Measurements from ENCODE around the gene EYA2. TPM values are rescaled to one million over a fixed set of nuclear protein-coding genes. Genes with fewer than 3 reads are reported as not detected.

EYA2 gene
- total and polyA plus RNA-seq, 2 of the 4 experiments (the other 2 are of a cell fraction) = 2.3 to 5.4 TPM

DNA sequence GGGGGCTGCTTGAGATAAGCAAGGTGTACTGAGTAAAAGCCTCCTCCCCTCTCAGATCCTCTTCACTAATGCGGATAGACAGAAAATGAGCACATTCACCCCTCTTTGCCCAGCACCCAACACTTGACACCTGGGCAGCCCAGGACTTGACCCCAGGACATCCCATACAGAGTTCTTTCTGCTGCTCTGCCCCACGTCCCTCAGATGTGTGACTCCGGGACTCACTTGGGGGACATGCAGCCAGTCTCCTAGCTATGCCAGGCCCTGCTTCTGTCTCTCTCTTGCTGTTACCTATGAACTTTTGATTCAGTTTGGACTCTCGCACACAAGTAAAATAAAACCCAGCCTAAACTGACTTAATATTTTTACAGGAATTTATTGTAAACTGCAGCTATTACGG is 159.9 kb downstream of the EYA2 start:
- dilution Hi-C loops (cut with HindIII; ENCODE audit: low sequenced_read_pairs, unreplicated experiment) = no loop called here
- intact Hi-C loops (cut with micrococcal nuclease) = no loop called here
- no peak overlapping the region for H4K8ac ChIP-seq (ENCODE audit: low read depth in 2 of 2, low read length in 2 of 2)

More for the DNA sequence above, 159.9 kb downstream of the EYA2 start:
- Histone ChIP-seq H3K27ac (ENCODE audit: insufficient read depth, low read length) (no peak overlapping the region), H3K4me1 (ENCODE audit: control insufficient read depth, insufficient read depth, low read length) (peaks cover 2% of the 10 kb centered on the region; the same call in 1 of the 2 replicates), H4K5ac (ENCODE audit: low read depth, low read length) (no peak overlapping the region), H3K9me3 (ENCODE audit: control insufficient read depth, insufficient read depth, low read length) (no peaks in the 10 kb centered on the region), H3K4me3 (ENCODE audit: insufficient read depth, low read depth, low read length) (no peak overlapping the region), H3K4me2 (ENCODE audit: low read depth, low read length) (no peak overlapping the region), H3K18ac (ENCODE audit: low read depth, low read length) (no peak overlapping the region), H4K20me1 (ENCODE audit: insufficient read depth, low read length) (no peaks in the 10 kb centered on the region), H3K23ac (ENCODE audit: low read depth, low read length) (no peak overlapping the region), H2AK9ac (replicated peaks; ENCODE audit: low read depth, low read length, poor library complexity) (no peak overlapping the region), H3K27me3 (ENCODE audit: control insufficient read depth, insufficient read depth, low read length) (no peaks in the 10 kb centered on the region), H3K79me1 (ENCODE audit: low read depth in 1 of 2, low read length in 2 of 2) (no peaks in the 10 kb centered on the region), H2BK120ac (ENCODE audit: low read depth, low read length) (no peak overlapping the region), H2AK5ac (ENCODE audit: low read depth, low read length) (no peak overlapping the region), H2BK15ac (ENCODE audit: low read depth, low read length) (no peak overlapping the region), H3K14ac (replicated peaks; ENCODE audit: low read depth, low read length) (no peak overlapping the region), H3K36me3 (ENCODE audit: control insufficient read depth, insufficient read depth, low read length) (no peaks in the 10 kb centered on the region), H3K4ac (ENCODE audit: low read depth, low read length) (no peak overlapping the region), H3K56ac (ENCODE audit: extremely low read depth, insufficient read depth, low read length) (no peak overlapping the region), H2AFZ (replicated peaks; ENCODE audit: low read length, poor library complexity) (no peak overlapping the region), H4K91ac (ENCODE audit: insufficient read depth, low read depth, low read length) (no peak overlapping the region), H2BK5ac (ENCODE audit: low read depth, low read length, poor library complexity, severe bottlenecking) (no peak overlapping the region), H3K9me1 (ENCODE audit: insufficient read depth, low read length) (no peaks in the 10 kb centered on the region), H2BK20ac (ENCODE audit: low read depth, low read length) (no peak overlapping the region), H3K9ac (ENCODE audit: low read depth, low read length) (no peak overlapping the region)
- ChIA-PET POLR2A (ENCODE audit: unreplicated experiment) (no interaction called here), CTCF (no interaction called here)
- DNase-seq (no peak), ATAC-seq (ENCODE audit: low read depth) (no peak)
- WGBS, 2 experiments (ENCODE audit: extremely low coverage in 2 of 2, insufficient read length in 1 of 2) = 91% methylated on average over 4 of the region's 5 CpGs; no CpG with 5 or more reads in 1 of the 2 experiments
- no peak for TF ChIP-seq ELK1 (IDR thresholded peaks at IDR 0.05; ENCODE audit: borderline replicate concordance, low read depth, low read length)
- TF ChIP-seq, protein P1, sequence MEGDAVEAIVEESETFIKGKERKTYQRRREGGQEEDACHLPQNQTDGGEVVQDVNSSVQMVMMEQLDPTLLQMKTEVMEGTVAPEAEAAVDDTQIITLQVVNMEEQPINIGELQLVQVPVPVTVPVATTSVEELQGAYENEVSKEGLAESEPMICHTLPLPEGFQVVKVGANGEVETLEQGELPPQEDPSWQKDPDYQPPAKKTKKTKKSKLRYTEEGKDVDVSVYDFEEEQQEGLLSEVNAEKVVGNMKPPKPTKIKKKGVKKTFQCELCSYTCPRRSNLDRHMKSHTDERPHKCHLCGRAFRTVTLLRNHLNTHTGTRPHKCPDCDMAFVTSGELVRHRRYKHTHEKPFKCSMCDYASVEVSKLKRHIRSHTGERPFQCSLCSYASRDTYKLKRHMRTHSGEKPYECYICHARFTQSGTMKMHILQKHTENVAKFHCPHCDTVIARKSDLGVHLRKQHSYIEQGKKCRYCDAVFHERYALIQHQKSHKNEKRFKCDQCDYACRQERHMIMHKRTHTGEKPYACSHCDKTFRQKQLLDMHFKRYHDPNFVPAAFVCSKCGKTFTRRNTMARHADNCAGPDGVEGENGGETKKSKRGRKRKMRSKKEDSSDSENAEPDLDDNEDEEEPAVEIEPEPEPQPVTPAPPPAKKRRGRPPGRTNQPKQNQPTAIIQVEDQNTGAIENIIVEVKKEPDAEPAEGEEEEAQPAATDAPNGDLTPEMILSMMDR (conservative IDR thresholded peaks at IDR 0.05; ENCODE audit: low read depth, low read length) = no peak
- TF ChIP-seq MXI1 (IDR thresholded peaks at IDR 0.05; ENCODE audit: borderline replicate concordance, low read depth, low read length) = no peak
- no peak for TF ChIP-seq RAD21 (IDR thresholded peaks at IDR 0.05; ENCODE audit: low read length)
- TF ChIP-seq CEBPB (IDR thresholded peaks at IDR 0.05; ENCODE audit: low read depth, low read length) = no peak
- no peak for TF ChIP-seq CHD1 (IDR thresholded peaks at IDR 0.05; ENCODE audit: low read depth, low read length)
- TF ChIP-seq, protein P2, sequence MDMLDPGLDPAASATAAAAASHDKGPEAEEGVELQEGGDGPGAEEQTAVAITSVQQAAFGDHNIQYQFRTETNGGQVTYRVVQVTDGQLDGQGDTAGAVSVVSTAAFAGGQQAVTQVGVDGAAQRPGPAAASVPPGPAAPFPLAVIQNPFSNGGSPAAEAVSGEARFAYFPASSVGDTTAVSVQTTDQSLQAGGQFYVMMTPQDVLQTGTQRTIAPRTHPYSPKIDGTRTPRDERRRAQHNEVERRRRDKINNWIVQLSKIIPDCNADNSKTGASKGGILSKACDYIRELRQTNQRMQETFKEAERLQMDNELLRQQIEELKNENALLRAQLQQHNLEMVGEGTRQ (IDR thresholded peaks at IDR 0.05; ENCODE audit: low read depth, low read length) = no peak
- TF ChIP-seq MAFK (IDR thresholded peaks at IDR 0.05; ENCODE audit: low read depth, low read length) = no peak
- no peak for TF ChIP-seq SMC3 (IDR thresholded peaks at IDR 0.05; ENCODE audit: low read depth, low read length)
- TF ChIP-seq POLR2A (IDR thresholded peaks at IDR 0.05; ENCODE audit: low read depth, low read length) = no peak
- TF ChIP-seq BHLHE40 (IDR thresholded peaks at IDR 0.05; ENCODE audit: low read depth, low read length) = no peak
- TF ChIP-seq FOS (IDR thresholded peaks at IDR 0.05; ENCODE audit: low read depth, low read length) = no peak
- TF ChIP-seq RCOR1 (IDR thresholded peaks at IDR 0.05; ENCODE audit: insufficient replicate concordance, low read length) = no peak
- no peak for TF ChIP-seq MAZ (IDR thresholded peaks at IDR 0.05; ENCODE audit: borderline replicate concordance, low read depth, low read length)
- no peak for TF ChIP-seq NFE2L2 (IDR thresholded peaks at IDR 0.05; ENCODE audit: low read depth, low read length)
- TF ChIP-seq RFX5 (IDR thresholded peaks at IDR 0.05; ENCODE audit: low read depth, low read length) = no peak
- in situ Hi-C loops (cut with MboI; ENCODE audit: low sequenced_read_pairs) = no loop called here
- BruUV-seq (replicated peaks) = no TSS peak

Measured in IMR-90 (cell line).